Spleen (tissue), 11 donors: ENCODE data around the gene CCDC70. TPM values are rescaled to one million over a fixed set of nuclear protein-coding genes. Genes with fewer than 3 reads are reported as not detected.

ENCODE experiments used
- DNase-seq: peaks from one replicate; pipeline ENCODE4 v3.0.0-alpha.2; 2020
- H3K27ac ChIP-seq, 8 donors: fragments of 200-600 bp; sonication (generic) in 7 of 8; 1 replicate in 4 of 8; 2 replicates in 4 of 8; pipeline versions ENCODE4 v1.5.0 to v1.8.0; 2016 to 2021; ENCODE audit warnings: inconsistent platforms in 4 of 8, mild to moderate bottlenecking in 4 of 8, moderate library complexity in 1 of 8
- H3K27me3 ChIP-seq, 7 donors: fragments of 200-600 bp; sonication (generic) in 6 of 7; replicated peaks in 1 of 7; 1 replicate in 4 of 7; 2 replicates in 3 of 7; pipeline versions ENCODE4 v1.5.0 to v1.8.0; 2016 to 2021; ENCODE audit warnings: inconsistent platforms in 3 of 7, mild to moderate bottlenecking in 1 of 7
- H3K36me3 ChIP-seq, 6 donors: fragments of 200-600 bp; sonication (generic) in 5 of 6; 1 replicate in 4 of 6; 2 replicates in 2 of 6; pipeline versions ENCODE4 v1.5.0 to v1.8.0; 2016 to 2021; ENCODE audit warnings: inconsistent platforms in 2 of 6
- H3K4me1 ChIP-seq, 6 donors: fragments of 200-600 bp; sonication (generic) in 5 of 6; 1 replicate in 3 of 6; 2 replicates in 3 of 6; pipeline versions ENCODE4 v1.5.0 to v1.8.0; 2016 to 2021; ENCODE audit warnings: inconsistent platforms in 3 of 6
- H3K4me3 ChIP-seq, 8 donors: fragments of 200-600 bp; sonication (generic) in 7 of 8; 1 replicate in 4 of 8; 2 replicates in 4 of 8; pipeline versions ENCODE4 v1.5.0 to v1.8.0; 2016 to 2021; ENCODE audit warnings: inconsistent platforms in 4 of 8, mild to moderate bottlenecking in 4 of 8, moderate library complexity in 2 of 8
- H3K9me3 ChIP-seq, 8 donors: fragments of 200-600 bp; sonication (generic) in 7 of 8; 1 replicate in 4 of 8; 2 replicates in 4 of 8; pipeline versions ENCODE4 v1.5.0 to v1.8.0; 2016 to 2021; ENCODE audit warnings: inconsistent platforms in 4 of 8
- POLR2A ChIP-seq, 3 donors: fragments of 450-650 bp; IDR thresholded peaks; one replicate each; pipeline ENCODE4 v1.5.1; 2017; ENCODE audit warnings: antibody characterized with exemption in 3 of 3, mild to moderate bottlenecking in 1 of 3
- POLR2AphosphoS5 ChIP-seq, 3 donors: sonication (generic); formaldehyde crosslinking; IDR thresholded peaks; one replicate each; pipeline ENCODE4 v1.5.1; 2017; ENCODE audit warnings: antibody characterized with exemption in 3 of 3
- WGBS, 5 donors: extraction: QIAGEN DNeasy Blood & Tissue Kit in 3 of 5; methylation state at CpG; one replicate each; pipeline versions ENCODE4 v1.1.5 to v1.1.7; 2013 to 2018; 5-methylcytosine and 5-hydroxymethylcytosine counted together
- intact Hi-C: fragments of 100-400 bp; cut with DNase I; formaldehyde crosslinking; loops from one replicate; pipeline ENCODE4 v1.15.0; 2023; ENCODE audit warnings: low total_unique reads
- polyA plus RNA-seq, 3 donors: library from polyadenylated mRNA; stranded (reverse); fragments of 200-250 nt; gene quantifications; one replicate each; pipeline ENCODE4 v1.2.1, GENCODE V29; 2013
- total RNA-seq, 7 donors: library from RNA; depleted of rRNA in 3 of 7; stranded (reverse); fragments of >200 nt in 3 of 7; fragmentation: NEBNext Ultra II Directional in 4 of 7; extraction: Animal tissue kit (Norgen Biotek cat#: 25700) in 4 of 7; gene quantifications; one replicate each; pipeline versions ENCODE4 v1.1.0 to v1.2.1, GENCODE V29; 2016 to 2021
- TF ChIP-seq, protein P1 (sequence below), 11 experiments: fragments of 200-600 bp in 7 of 11; fragments of 450-650 bp in 4 of 11; sonication (generic) in 4 of 11; IDR thresholded peaks in 8 of 11; conservative IDR thresholded peaks in 3 of 11; 1 replicate in 7 of 11; 2 replicates in 4 of 11; pipeline versions ENCODE4 v1.4.0 to v1.8.0; 2016 to 2021; ENCODE audit warnings: antibody characterized with exemption in 11 of 11, inconsistent platforms in 4 of 11, mild to moderate bottlenecking in 1 of 11
- donor health status: healthy with polysubstance abuse.
- donor health status: DM: no; HTN: no; CAD: no; lungs with moderate emphysema.
- donor health status: DM: no; HTN: no; CAD: no.
- donor health status: Bipolar disorder and iron deficiency.
- donor health status: healthy.
- donor health status: DM: no; HTN: no; CAD: no.
- donor health status: DM: yes; HTN: yes; CAD: no.

The CCDC70 gene
- total and polyA plus RNA-seq, 10 donors, result not detected

DNA sequence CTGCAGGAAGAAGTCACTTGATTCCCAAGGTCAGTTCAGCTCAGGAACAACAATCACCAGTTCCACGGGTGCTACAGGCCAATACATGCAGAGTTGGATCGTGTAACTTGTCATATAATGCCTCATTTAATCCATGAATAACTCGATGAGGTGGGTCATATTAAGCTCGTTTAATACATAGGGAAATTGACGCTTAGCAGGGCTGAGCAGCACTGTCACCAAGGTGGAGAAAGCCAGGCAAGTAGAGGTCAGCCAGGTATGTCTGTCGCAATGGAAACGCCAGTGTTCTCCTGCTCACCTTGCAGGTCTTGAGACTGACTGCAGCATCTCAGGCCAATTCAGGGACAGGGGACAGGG is 52.3 kb downstream of the CCDC70 start:
- intact Hi-C loops, result no loop called here

More for the DNA sequence above, 52.3 kb downstream of the CCDC70 start:
- peaks cover 0 to 12% (median 0%) of the 10 kb centered on the region in 7 donors for H3K27me3 ChIP-seq
- H3K27ac ChIP-seq, result no peak overlapping the region
- DNase-seq, result no peak
- no peaks in the 10 kb centered on the region for H3K36me3 ChIP-seq
- 55 to 75% (median 71%) methylated on average over 7 of the region's 7 CpGs for WGBS, 5 donors
- H3K9me3 ChIP-seq, result no peaks in the 10 kb centered on the region
- peaks cover 0 to 13% (median 7%) of the 10 kb centered on the region in 6 donors for H3K4me1 ChIP-seq
- H3K4me3 ChIP-seq, result no peak overlapping the region
- no peak for TF ChIP-seq POLR2A (IDR thresholded peaks at IDR 0.05)
- TF ChIP-seq, protein P1, sequence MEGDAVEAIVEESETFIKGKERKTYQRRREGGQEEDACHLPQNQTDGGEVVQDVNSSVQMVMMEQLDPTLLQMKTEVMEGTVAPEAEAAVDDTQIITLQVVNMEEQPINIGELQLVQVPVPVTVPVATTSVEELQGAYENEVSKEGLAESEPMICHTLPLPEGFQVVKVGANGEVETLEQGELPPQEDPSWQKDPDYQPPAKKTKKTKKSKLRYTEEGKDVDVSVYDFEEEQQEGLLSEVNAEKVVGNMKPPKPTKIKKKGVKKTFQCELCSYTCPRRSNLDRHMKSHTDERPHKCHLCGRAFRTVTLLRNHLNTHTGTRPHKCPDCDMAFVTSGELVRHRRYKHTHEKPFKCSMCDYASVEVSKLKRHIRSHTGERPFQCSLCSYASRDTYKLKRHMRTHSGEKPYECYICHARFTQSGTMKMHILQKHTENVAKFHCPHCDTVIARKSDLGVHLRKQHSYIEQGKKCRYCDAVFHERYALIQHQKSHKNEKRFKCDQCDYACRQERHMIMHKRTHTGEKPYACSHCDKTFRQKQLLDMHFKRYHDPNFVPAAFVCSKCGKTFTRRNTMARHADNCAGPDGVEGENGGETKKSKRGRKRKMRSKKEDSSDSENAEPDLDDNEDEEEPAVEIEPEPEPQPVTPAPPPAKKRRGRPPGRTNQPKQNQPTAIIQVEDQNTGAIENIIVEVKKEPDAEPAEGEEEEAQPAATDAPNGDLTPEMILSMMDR (IDR thresholded peaks at IDR 0.05 in 8 of 11, conservative IDR thresholded peaks at IDR 0.05 in 3 of 11), result no peak
- no peak for TF ChIP-seq POLR2AphosphoS5 (IDR thresholded peaks at IDR 0.05)

Other genes starting within 250 kb of the CCDC70 start
- gene DHRS12, start 57.8 kb upstream of the CCDC70 start, total RNA-seq, result 10 to 100 TPM; 11.3 to 22.8 (median 17.8) TPM
- 10 to 100 TPM; 13.5 to 18.8 (median 15.1) TPM for gene DHRS12, start 57.8 kb upstream of the CCDC70 start, polyA plus RNA-seq
- gene TMEM272, start 16.8 kb upstream of the CCDC70 start, total RNA-seq, result 1 to 10 TPM in 5 of 7 donors, under 1 TPM in 2; 0.39 to 3.3 (median 1.7) TPM
- under 1 TPM; 0.03 to 0.20 (median 0.06) TPM for gene TMEM272, start 16.8 kb upstream of the CCDC70 start, polyA plus RNA-seq
- 1 to 10 TPM; 1.4 to 3.7 (median 2.8) TPM for gene ATP7B, start 149.5 kb downstream of the CCDC70 start, total RNA-seq
- gene ATP7B, start 149.5 kb downstream of the CCDC70 start, polyA plus RNA-seq, result under 1 TPM; 0.17 to 0.32 (median 0.24) TPM
- 10 to 100 TPM; 23.1 to 32.2 (median 29.1) TPM for gene ALG11, start 150.4 kb downstream of the CCDC70 start, total RNA-seq
- gene ALG11, start 150.4 kb downstream of the CCDC70 start, polyA plus RNA-seq, result 1 to 10 TPM; 3.0 to 7.8 (median 3.1) TPM
- 10 to 100 TPM; 12.7 to 20.2 (median 17.2) TPM for gene UTP14C, start 162.7 kb downstream of the CCDC70 start, total RNA-seq
- 1 to 10 TPM; 2.2 to 3.7 (median 2.4) TPM for gene UTP14C, start 162.7 kb downstream of the CCDC70 start, polyA plus RNA-seq